H9 (cell line): Measurements from ENCODE around the gene HDC. TPM values are rescaled to one million over a fixed set of nuclear protein-coding genes. Genes with fewer than 3 reads are reported as not detected.

Experiments
- DNase-seq: peaks from one replicate; pipeline ENCODE4 v3.0.0-alpha.2; 2017
- H2AFZ ChIP-seq: one replicate; pipeline ENCODE4 v1.6.1; 2013; ENCODE audit warnings: mild to moderate bottlenecking, low read length, control low read depth, moderate library complexity
- H2AK5ac ChIP-seq: 2 replicates; pipeline ENCODE4 v1.6.1; 2013; ENCODE audit warnings: low read length, control low read depth, mixed read lengths; ENCODE audit not compliant: insufficient read length
- H2BK120ac ChIP-seq: one replicate; pipeline ENCODE4 v1.6.1; 2013; ENCODE audit warnings: low read depth, mild to moderate bottlenecking, low read length, control low read depth, inconsistent platforms; ENCODE audit not compliant: poor library complexity, severe bottlenecking
- H2BK12ac ChIP-seq: 2 replicates; pipeline ENCODE4 v1.6.1; 2013; ENCODE audit warnings: low read length, control low read depth, mixed read lengths, low read depth; ENCODE audit not compliant: insufficient read length
- H2BK15ac ChIP-seq: 2 replicates; pipeline ENCODE4 v1.6.1; 2013; ENCODE audit warnings: low read depth, low read length, control low read depth
- H2BK20ac ChIP-seq: one replicate; pipeline ENCODE4 v1.6.1; 2013; ENCODE audit warnings: low read depth, mild to moderate bottlenecking, low read length, control low read depth, inconsistent platforms; ENCODE audit not compliant: poor library complexity, severe bottlenecking
- H2BK5ac ChIP-seq: 2 replicates; pipeline ENCODE4 v1.6.1; 2013; ENCODE audit warnings: low read length, control low read depth, mixed read lengths; ENCODE audit not compliant: insufficient read length
- H3K14ac ChIP-seq: 2 replicates; pipeline ENCODE4 v1.6.1; 2013; ENCODE audit warnings: low read length, control low read depth; ENCODE audit not compliant: insufficient read depth
- H3K18ac ChIP-seq: 2 replicates; pipeline ENCODE4 v1.6.1; 2013; ENCODE audit warnings: low read depth, mild to moderate bottlenecking, mixed read lengths, low read length, control low read depth; ENCODE audit not compliant: insufficient read length
- H3K23ac ChIP-seq: 2 replicates; pipeline ENCODE4 v1.6.1; 2013; ENCODE audit warnings: low read length, control low read depth, mixed read lengths, low read depth; ENCODE audit not compliant: insufficient read length
- H3K23me2 ChIP-seq: 2 replicates; pipeline ENCODE4 v1.6.1; 2013; ENCODE audit warnings: low read depth, mild to moderate bottlenecking, mixed read lengths, low read length, control low read depth; ENCODE audit not compliant: insufficient read length, poor library complexity, severe bottlenecking
- H3K27ac ChIP-seq: 2 replicates; pipeline ENCODE4 v1.5.1; 2013; ENCODE audit warnings: low read length, control low read depth, mixed read lengths, low read depth; ENCODE audit not compliant: insufficient read length
- H3K27me3 ChIP-seq: 2 replicates; pipeline ENCODE4 v1.6.1; 2013; ENCODE audit warnings: low read length, control low read depth, inconsistent platforms; ENCODE audit not compliant: insufficient read depth
- H3K4ac ChIP-seq: 2 replicates; pipeline ENCODE4 v1.6.1; 2013; ENCODE audit warnings: low read depth, mild to moderate bottlenecking, control low read depth, inconsistent platforms, low read length, moderate library complexity
- H3K4me1 ChIP-seq: 2 replicates; pipeline ENCODE4 v1.6.1; 2013; ENCODE audit warnings: low read length, control low read depth, inconsistent platforms; ENCODE audit not compliant: insufficient read depth
- H3K4me2 ChIP-seq: 2 replicates; pipeline ENCODE4 v1.6.1; 2013; ENCODE audit warnings: low read length, control low read depth, mixed read lengths; ENCODE audit not compliant: insufficient read length, insufficient read depth
- H3K56ac ChIP-seq: 2 replicates; pipeline ENCODE4 v1.6.1; 2013; ENCODE audit warnings: low read depth, mild to moderate bottlenecking, mixed read lengths, low read length, control low read depth; ENCODE audit not compliant: insufficient read length
- H3K79me1 ChIP-seq: 2 replicates; pipeline ENCODE4 v1.6.1; 2013; ENCODE audit warnings: low read depth, mild to moderate bottlenecking, moderate library complexity, low read length, control low read depth, inconsistent platforms; ENCODE audit not compliant: insufficient read depth, poor library complexity, severe bottlenecking
- H3K79me2 ChIP-seq: 2 replicates; pipeline ENCODE4 v1.6.1; 2013; ENCODE audit warnings: low read length, control low read depth, inconsistent platforms; ENCODE audit not compliant: insufficient read depth
- H3K9ac ChIP-seq: 2 replicates; pipeline ENCODE4 v1.6.1; 2013; ENCODE audit warnings: low read length, control low read depth, mixed read lengths; ENCODE audit not compliant: insufficient read length; ENCODE audit errors: extremely low read depth
- H3K9me3 ChIP-seq: one replicate; pipeline ENCODE4 v1.6.1; 2013; ENCODE audit warnings: low read depth, low read length, inconsistent platforms; ENCODE audit not compliant: control insufficient read depth
- H3T11ph ChIP-seq: one replicate; pipeline ENCODE4 v1.6.1; 2013; ENCODE audit warnings: mild to moderate bottlenecking, low read length, control low read depth, inconsistent platforms
- H4K20me1 ChIP-seq: one replicate; pipeline ENCODE4 v1.6.1; 2013; ENCODE audit not compliant: control insufficient read depth, insufficient read length, insufficient read depth
- H4K5ac ChIP-seq: 2 replicates; pipeline ENCODE4 v1.6.1; 2013; ENCODE audit warnings: low read depth, mild to moderate bottlenecking, mixed read lengths, low read length, control low read depth; ENCODE audit not compliant: insufficient read length
- H4K8ac ChIP-seq: replicated peaks from 2 replicates; pipeline ENCODE4 v1.6.1; 2013; ENCODE audit warnings: low read length, control low read depth, mixed read lengths, low read depth; ENCODE audit not compliant: insufficient read length
- H4K91ac ChIP-seq: 2 replicates; pipeline ENCODE4 v1.6.1; 2013; ENCODE audit warnings: low read depth, mild to moderate bottlenecking, moderate library complexity, mixed read lengths, low read length, control low read depth; ENCODE audit not compliant: insufficient read length
- H3K27ac Mint-ChIP-seq, 3 experiments: 2 replicates in 2 of 3; 3 replicates in 1 of 3; pipeline ENCODE4 v1.8.0; 2020 to 2021; ENCODE audit warnings: mixed read lengths in 3 of 3, mild to moderate bottlenecking in 1 of 3, moderate library complexity in 1 of 3
- H3K27me3 Mint-ChIP-seq: 2 replicates; pipeline ENCODE4 v1.8.0; 2021; ENCODE audit warnings: low read depth, mild to moderate bottlenecking, moderate library complexity, mixed read lengths
- H3K36me3 Mint-ChIP-seq, 3 experiments: 2 replicates in 2 of 3; 3 replicates in 1 of 3; pipeline ENCODE4 v1.8.0; 2020 to 2021; ENCODE audit warnings: low read depth in 3 of 3, mixed read lengths in 3 of 3; ENCODE audit not compliant: insufficient read depth in 1 of 3
- H3K4me1 Mint-ChIP-seq, 2 experiments: 2 replicates each; pipeline ENCODE4 v1.8.0; 2020; ENCODE audit warnings: mixed read lengths in 2 of 2
- H3K4me3 Mint-ChIP-seq, 2 experiments: 2 replicates in 1 of 2; 3 replicates in 1 of 2; pipeline ENCODE4 v1.8.0; 2020 to 2021; ENCODE audit warnings: mild to moderate bottlenecking in 2 of 2, mixed read lengths in 2 of 2, moderate library complexity in 1 of 2
- H3K9me3 Mint-ChIP-seq, 2 experiments: 2 replicates in 1 of 2; 3 replicates in 1 of 2; pipeline ENCODE4 v1.8.0; 2020; ENCODE audit warnings: mild to moderate bottlenecking in 2 of 2, mixed read lengths in 2 of 2, moderate library complexity in 1 of 2
- CTCF ChIP-seq: fragments of 200-600 bp; sonication (generic); conservative IDR thresholded peaks from 3 replicates; pipeline ENCODE4 v1.8.0; 2021; ENCODE audit warnings: antibody characterized with exemption, mild to moderate bottlenecking
- WGBS: extraction: QIAGEN DNeasy Blood & Tissue Kit; methylation state at CpG from one replicate; pipeline ENCODE4 v1.1.7; 2013; ENCODE audit warnings: missing lambda C conversion rate, low lambda C conversion rate, mixed read lengths; ENCODE audit not compliant: insufficient read length; ENCODE audit errors: extremely low coverage; 5-methylcytosine and 5-hydroxymethylcytosine counted together
- total RNA-seq: library from RNA; stranded (reverse); gene quantifications from 2 replicates; pipeline ENCODE4 v1.2.1, GENCODE V29; 2021

Gene HDC
- total RNA-seq, 1 experiment from 2014 or later: not detected

- no peak overlapping the region for H3K56ac ChIP-seq
- no peak overlapping the region for H3T11ph ChIP-seq
- H4K8ac ChIP-seq: no peak overlapping the region
- H3K79me2 ChIP-seq: no peaks in the 10 kb centered on the region
- H3K4ac ChIP-seq: no peak overlapping the region
- no peaks in the 10 kb centered on the region for H3K9me3 ChIP-seq
- no peak overlapping the region for H2BK20ac ChIP-seq
- no peak for DNase-seq
- no peaks in the 10 kb centered on the region for H3K79me1 ChIP-seq
- no peaks in the 10 kb centered on the region for H3K23me2 ChIP-seq
- no peak overlapping the region for H2BK15ac ChIP-seq
- no peak overlapping the region for H3K18ac ChIP-seq
- Mint-ChIP-seq H3K27me3 (no peaks in the 10 kb centered on the region), H3K4me1 (no peaks in the 10 kb centered on the region), H3K9me3 (no peaks in the 10 kb centered on the region), H3K4me3 (no peak overlapping the region), H3K27ac (peak overlapping the region in 1 of 3 experiments; percentile 6; a peak in 1 of 7 replicates), H3K36me3 (peaks cover 8 to 50% (median 21%) of the 10 kb centered on the region in 3 experiments; a peak in 6 of 7 replicates)
- H3K23ac ChIP-seq: no peak overlapping the region
- H2BK5ac ChIP-seq: no peak overlapping the region
- H4K5ac ChIP-seq: no peak overlapping the region
- no peak overlapping the region for H3K9ac ChIP-seq
- H3K27me3 ChIP-seq: no peaks in the 10 kb centered on the region
- H3K14ac ChIP-seq: no peak overlapping the region; the same call in 1 of the 2 replicates
- TF ChIP-seq CTCF: no peak
- H4K20me1 ChIP-seq: no peaks in the 10 kb centered on the region
- no peak overlapping the region for H2BK12ac ChIP-seq
- H3K4me1 ChIP-seq: no peaks in the 10 kb centered on the region
- no peak overlapping the region for H3K27ac ChIP-seq
- WGBS: no CpG with 5 or more reads among the region's 6 CpGs
- H4K91ac ChIP-seq: no peak overlapping the region
- H3K4me2 ChIP-seq: no peak overlapping the region
- no peak overlapping the region for H2BK120ac ChIP-seq
- no peak overlapping the region for H2AFZ ChIP-seq
- H2AK5ac ChIP-seq: no peak overlapping the region
These were observed 22.0 kb upstream of the HDC start for GRCh38 chr15:50287324-50288116.
